Stimulated activated CD8-positive, alpha-beta memory T cell treated with anti-CD3 and anti-CD28 coated beads, Interleukin-4, amount 100 ng/mL, for 1 hour (primary cell): ENCODE data around the gene GSTM2.
A peak's percentile ranks its signal among the peaks of the same experiment; 100 is the strongest.
"Not testable (repeated sequence)": the region's sequence is repeated elsewhere in the genome, so short reads cannot be mapped to it uniquely, and the experiment has no call there.

ENCODE experiments used
- DNase-seq, 2 donors: peaks; one replicate each; pipeline ENCODE4 v3.0.0-alpha.2; 2020; ENCODE audit warnings: low read depth in 2 of 2, low spot score in 1 of 2

GSTM2 gene

DNA sequence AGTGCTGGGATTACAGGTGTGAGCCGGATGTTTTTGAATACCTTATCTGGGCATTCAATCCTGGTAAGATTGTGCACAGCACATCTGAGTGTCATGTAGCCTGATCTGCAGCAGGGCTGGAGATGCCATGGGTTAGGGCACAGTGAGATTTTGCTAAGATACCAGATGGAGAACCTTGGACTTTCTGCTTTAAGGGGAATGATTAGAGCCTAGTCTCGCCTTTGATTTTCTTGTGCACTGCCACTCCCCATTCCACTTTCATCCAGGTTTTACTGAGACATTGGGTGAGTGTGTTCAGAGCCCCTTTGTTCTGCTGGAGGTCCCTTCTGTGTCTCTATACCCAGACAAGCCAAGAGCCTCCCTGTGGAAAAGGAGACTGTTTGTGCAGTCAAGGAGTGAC lies 6.0 kb downstream of the GSTM2 start:
- DNase-seq, result not testable (repeated sequence)

DNA sequence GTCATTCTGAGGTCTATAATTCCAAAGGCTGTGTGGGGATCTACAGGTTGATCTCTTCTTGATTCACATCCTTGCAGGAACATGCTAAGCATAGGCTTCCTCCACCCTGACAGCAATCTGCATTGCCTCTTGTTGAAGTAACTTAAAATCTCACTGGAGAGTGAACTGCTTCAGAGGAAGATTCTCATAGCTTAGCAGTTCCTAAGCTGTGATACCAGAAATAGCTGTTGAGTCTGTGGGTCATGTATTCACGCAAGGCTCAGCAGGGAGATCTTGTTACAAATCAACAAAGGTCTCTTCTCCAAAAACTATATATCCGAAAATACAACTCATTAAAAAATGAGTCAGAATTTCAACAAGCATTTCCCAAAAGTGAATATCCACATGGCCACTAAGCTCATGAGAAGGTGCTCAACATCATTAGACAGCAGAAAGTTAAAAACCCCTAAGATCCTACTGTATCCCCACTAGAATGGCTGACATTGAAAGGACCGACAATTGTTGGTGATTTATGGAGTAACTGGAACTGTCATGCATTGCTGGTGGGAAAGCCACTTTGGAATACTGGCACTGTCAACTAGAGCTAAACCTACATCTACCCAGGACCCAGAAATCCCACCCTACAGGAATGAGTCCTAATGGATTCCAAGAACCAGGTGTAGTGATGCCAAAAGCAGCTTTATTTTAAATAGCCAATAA lies 9.0 kb downstream of the GSTM2 start:
- not testable (repeated sequence) for DNase-seq

- no peak for DNase-seq
These were observed 9.6 kb downstream of the GSTM2 start for GRCh38 chr1:109677459-109677858.

GRCh38 chr1:109678637-109679036 lies 10.8 kb downstream of the GSTM2 start:
- DNase-seq, result not testable (repeated sequence)

DNA sequence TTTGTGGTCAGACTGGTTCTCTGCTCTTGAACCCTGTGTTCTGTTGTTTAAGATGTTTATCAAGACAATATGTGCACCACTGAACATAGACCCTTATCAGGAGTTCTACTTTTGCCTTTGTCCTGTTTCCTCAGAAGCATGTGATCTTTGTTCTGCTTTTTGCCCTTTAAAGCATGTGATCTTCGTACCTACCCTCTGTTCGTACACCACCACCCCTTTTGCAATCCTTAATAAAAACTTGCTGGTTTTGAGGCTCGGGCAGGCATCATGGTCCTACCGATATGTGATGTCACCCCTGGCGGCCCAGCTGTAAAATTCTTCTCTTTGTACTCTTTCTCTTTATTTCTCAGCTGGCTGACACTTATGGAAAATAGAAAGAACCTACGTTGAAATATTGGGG lies 16.9 kb downstream of the GSTM2 start:
- DNase-seq, result not testable (repeated sequence)

DNA sequence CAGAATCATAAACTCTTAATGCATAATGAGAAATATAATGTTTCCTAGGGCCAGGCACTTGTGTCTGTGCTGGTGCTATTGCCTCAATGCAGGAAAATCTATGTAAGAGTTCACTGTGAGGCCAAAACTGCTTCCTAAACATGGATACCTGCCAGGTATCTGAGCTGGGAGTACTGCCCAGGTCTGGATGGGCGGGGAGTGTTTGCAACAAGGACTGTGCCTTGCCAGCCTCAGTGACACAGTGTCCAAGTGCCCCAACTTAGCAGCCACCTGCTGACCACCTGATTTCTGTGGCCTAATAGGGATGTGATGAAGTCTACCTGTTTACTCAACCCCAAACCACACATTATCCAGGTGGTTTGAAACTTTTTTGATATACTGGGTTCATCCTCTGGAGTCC lies 17.5 kb downstream of the GSTM2 start:
- DNase-seq, result not testable (repeated sequence)

DNA sequence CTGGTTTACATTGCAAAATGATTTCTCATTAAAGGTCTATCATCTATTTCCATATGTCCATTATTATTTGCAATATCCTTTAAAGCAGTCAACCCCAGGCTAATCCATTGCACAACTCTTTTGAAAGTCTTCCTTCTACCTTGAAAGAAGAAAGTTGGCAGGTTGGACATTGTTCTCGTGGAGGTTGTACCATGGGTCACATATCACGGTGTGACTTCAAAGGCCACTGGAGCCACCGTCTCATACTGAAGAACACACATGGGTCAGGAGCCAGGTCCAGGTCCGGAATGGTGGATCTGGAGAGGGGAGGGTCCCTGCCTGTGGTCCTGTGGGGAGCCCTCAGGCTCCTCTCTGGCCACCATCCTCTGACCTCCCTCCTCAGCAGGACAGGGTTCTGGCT lies 18.0 kb downstream of the GSTM2 start:
- DNase-seq, result not testable (repeated sequence)

DNA sequence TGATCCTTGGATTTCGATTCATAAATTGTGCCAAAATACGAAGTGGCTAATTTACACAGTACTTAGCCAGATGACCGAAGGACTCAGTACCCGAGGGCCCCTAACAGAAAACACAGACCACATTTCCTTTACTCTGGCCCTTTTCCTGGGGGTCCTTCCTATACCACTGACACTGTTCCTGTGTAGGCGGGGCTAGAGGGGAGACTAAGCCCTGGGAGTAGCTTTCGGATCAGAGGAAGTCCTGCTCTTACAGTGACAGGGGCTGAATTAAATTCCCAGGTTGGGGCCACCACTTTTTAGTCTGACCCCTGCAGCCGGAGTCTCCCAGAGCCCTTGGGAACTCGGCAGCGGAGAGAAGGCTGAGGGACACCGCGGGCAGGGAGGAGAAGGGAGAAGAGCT lies 19.3 kb downstream of the GSTM2 start:
- DNase-seq, result not testable (repeated sequence)

DNA sequence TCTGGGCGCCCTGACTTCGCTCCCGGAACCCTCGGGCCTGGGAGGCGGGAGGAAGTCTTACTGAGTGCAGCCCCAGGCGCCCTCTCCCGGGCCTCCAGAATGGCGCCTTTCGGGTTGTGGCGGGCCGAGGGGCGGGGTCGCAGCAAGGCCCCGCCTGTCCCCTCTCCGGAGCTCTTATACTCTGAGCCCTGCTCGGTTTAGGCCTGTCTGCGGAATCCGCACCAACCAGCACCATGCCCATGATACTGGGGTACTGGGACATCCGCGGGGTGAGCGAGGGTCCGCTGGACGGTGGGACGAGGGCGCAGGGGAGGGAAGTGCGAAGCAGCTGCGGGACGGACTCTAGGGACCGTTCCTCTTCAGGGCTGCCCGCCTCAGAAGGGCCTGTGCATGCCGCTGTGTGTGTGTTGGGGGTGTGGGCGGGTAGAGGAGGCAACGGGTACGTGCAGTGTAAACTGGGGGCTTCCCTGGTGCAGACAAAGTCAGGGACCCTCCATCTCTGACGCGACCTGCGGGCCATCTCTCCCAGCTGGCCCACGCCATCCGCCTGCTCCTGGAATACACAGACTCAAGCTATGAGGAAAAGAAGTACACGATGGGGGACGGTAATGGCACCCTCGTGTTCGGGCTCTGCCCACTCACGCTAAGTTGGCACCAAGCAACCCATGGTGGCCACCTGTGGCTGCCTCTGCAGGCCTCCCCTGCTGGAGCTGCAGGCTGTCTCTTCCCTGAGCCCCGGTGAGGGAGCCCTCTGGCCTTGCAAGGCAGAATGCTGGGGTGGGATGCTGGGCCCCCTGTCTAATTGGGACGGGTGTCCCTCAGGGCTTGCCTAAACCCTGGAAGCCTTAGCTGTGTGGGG lies 20.0 kb downstream of the GSTM2 start, which contains the start of gene GSTM1:
Gene GSTM1, plus strand, starts transcription at position 177 of the 859 bp plus-strand sequence. Its CDS starts 57 bp downstream, at position 234.
- DNase-seq, result peak in 1 of 2 donors; percentile 57

- DNase-seq, result no peak
These were observed 22.1 kb downstream of the GSTM2 start for GRCh38 chr1:109689844-109690405.

DNA sequence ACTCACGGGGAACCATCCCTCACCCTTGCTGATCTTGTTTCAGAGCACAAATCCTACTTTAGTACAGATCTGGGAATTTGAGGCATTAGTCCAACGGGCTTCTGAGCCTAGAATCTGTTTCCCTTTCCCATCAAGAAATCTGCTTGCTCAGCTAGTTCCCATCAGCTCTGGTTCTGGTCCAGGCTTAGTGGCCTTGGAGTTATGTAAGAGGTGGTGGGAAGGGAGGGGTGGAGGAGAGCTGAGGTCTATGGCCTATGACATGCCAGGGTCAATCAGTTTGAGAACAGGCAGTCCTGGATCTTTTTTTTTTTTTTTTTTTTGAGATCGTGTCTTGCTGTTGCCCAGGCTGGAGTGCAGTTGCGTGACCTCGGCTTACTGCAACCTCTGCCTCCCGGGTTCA lies 23.9 kb downstream of the GSTM2 start:
- DNase-seq, result no peak

- DNase-seq, result not testable (repeated sequence)
These were observed 26.5 kb downstream of the GSTM2 start for GRCh38 chr1:109694400-109694799.

DNA sequence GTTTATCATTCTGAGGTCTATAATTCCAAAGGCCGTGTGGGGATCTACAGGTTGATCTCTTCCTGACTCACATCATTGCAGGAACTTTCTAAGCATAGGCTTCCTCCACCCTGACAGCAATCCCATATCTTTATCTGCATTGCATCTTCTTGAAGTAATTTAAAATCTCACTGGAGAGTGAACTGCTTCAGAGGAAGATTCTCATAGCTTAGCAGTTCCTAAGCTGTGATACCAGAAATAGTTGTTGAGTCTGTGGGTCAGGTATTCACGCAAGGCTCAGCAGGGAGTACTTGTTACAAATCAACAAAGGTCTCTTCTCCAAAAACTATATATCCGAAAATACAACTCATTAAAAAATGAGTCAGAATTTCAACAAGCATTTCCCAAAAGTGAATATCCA lies 27.3 kb downstream of the GSTM2 start:
- not testable (repeated sequence) for DNase-seq

DNA sequence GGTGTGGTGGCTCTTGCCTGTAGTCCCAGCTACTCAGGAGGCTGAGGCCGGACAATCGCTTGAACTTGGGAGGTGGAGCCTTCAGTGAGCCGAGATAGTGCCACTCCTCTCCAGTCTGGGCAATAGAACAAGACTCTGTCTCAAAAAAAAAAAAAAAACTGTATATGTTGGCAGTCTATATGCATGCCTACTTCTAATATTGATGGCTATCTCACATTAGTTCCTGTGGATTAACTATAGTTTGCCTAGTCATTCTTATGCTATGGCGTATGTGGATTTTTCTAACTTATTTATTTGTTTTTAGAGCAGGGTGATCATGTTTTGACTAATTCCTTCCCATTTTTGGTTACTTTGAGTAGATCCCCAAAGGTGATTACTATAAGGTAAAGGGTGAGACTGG lies 29.2 kb downstream of the GSTM2 start:
- no peak for DNase-seq

DNA sequence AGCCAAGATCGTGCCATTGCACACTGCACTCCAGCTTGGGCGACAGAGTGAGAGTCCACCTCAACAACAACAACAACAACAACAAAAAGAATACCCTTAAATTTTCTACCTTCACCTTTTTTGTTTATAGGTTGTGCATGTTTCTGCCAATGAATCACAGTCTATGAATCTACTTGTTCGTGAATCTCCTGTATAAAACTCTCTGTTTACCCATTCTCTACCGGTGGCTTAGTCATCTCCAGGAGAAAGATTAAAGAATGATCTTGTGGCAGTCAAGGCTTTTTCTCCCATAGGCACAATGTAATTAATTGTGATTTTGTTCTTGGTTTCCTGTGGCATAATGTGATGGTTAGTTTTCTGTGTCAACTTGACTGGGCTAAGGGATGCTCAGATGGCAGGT lies 30.0 kb downstream of the GSTM2 start:
- not testable (repeated sequence) for DNase-seq

GRCh38 chr1:109702940-109703339 lies 35.1 kb downstream of the GSTM2 start:
- DNase-seq, result not testable (repeated sequence)

GRCh38 chr1:109704173-109704572 lies 36.3 kb downstream of the GSTM2 start:
- DNase-seq, result no peak

- no peak for DNase-seq
These were observed 37.6 kb downstream of the GSTM2 start for GRCh38 chr1:109705411-109705810.

DNA sequence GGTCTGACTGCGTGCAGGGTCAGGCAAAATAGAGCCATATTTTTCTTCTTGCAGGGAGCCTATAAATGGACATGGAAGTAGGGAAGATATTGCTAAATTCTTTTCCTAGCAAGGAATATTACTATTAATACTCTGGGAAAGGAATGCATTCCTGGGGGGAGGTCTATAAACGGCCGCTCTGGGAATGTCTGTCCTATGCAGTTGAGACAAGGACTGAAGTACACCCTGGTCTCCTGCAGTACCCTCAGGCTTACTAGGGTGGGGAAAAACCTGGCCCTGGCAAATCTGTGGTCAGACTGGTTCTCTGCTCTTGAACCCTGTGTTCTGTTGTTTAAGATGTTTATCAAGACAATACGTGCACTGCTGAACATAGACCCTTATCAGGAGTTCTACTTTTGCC lies 41.1 kb downstream of the GSTM2 start:
- DNase-seq, result not testable (repeated sequence)

GRCh38 chr1:109709822-109710221 lies 42.0 kb downstream of the GSTM2 start:
- not testable (repeated sequence) for DNase-seq

- not testable (repeated sequence) for DNase-seq
These were observed 43.9 kb downstream of the GSTM2 start, which contains the start of gene GSTM5 for GRCh38 chr1:109711593-109712320. TSS of gene GSTM5 (plus strand) at chr1:109712251. CDS start at chr1:109712313, 62 bp downstream.
